CD14-positive monocyte (primary cell): ENCODE data around the gene PIEZO2. TPM values are rescaled to one million over a fixed set of nuclear protein-coding genes. Genes with fewer than 3 reads are reported as not detected.

Source experiments
- DNase-seq, 3 donors: peaks; one replicate each; pipeline ENCODE4 v3.0.0-alpha.2; 2011 to 2022
- H2AFZ ChIP-seq: 2 replicates; pipeline ENCODE4 v1.6.0; 2012; ENCODE audit warnings: mild to moderate bottlenecking, low read depth, low read length, inconsistent platforms; ENCODE audit not compliant: insufficient read depth, poor library complexity, severe bottlenecking
- H3K27ac ChIP-seq, 2 donors: 1 replicate in 1 of 2; 2 replicates in 1 of 2; pipeline ENCODE4 v1.5.1; 2012 to 2013; ENCODE audit warnings: low read length in 2 of 2, control low read depth in 1 of 2, inconsistent platforms in 1 of 2, low read depth in 1 of 2, mild to moderate bottlenecking in 1 of 2
- H3K27me3 ChIP-seq, 2 donors: one replicate each; pipeline versions ENCODE4 v1.6.0 to v1.6.1; 2011 to 2013; ENCODE audit warnings: low read length in 2 of 2; ENCODE audit not compliant: control insufficient read depth in 2 of 2, insufficient read depth in 2 of 2
- H3K36me3 ChIP-seq, 2 donors: replicated peaks in 1 of 2; 1 replicate in 1 of 2; 2 replicates in 1 of 2; pipeline versions ENCODE4 v1.5.1 to v1.6.1; 2012 to 2013; ENCODE audit warnings: low read length in 2 of 2, control low read depth in 1 of 2, inconsistent platforms in 1 of 2, mild to moderate bottlenecking in 1 of 2; ENCODE audit not compliant: insufficient read depth in 2 of 2, control insufficient read depth in 1 of 2
- H3K4me1 ChIP-seq, 2 donors: 1 replicate in 1 of 2; 2 replicates in 1 of 2; pipeline versions ENCODE4 v1.5.1 to v1.6.1; 2012 to 2013; ENCODE audit warnings: low read length in 2 of 2, control low read depth in 1 of 2, inconsistent platforms in 1 of 2, mild to moderate bottlenecking in 1 of 2, moderate library complexity in 1 of 2; ENCODE audit not compliant: insufficient read depth in 2 of 2, control insufficient read depth in 1 of 2
- H3K4me2 ChIP-seq: replicated peaks from 2 replicates; pipeline ENCODE3; 2012; ENCODE audit warnings: low read length, moderate library complexity, mild to moderate bottlenecking; ENCODE audit not compliant: poor library complexity, severe bottlenecking; ENCODE audit errors: extremely low read depth
- H3K4me3 ChIP-seq, 3 experiments: fragments of 200-600 bp in 1 of 3; sonication (generic) in 1 of 3; replicated peaks in 1 of 3; 1 replicate in 2 of 3; 2 replicates in 1 of 3; pipeline ENCODE4 v1.5.1; 2011 to 2013; ENCODE audit warnings: low read length in 3 of 3, mild to moderate bottlenecking in 3 of 3, control low read depth in 2 of 3, low read depth in 2 of 3, inconsistent platforms in 1 of 3, moderate library complexity in 1 of 3
- H3K79me2 ChIP-seq: 2 replicates; pipeline ENCODE4 v1.6.0; 2012; ENCODE audit warnings: mild to moderate bottlenecking, control low read depth, inconsistent platforms, low read length, moderate library complexity; ENCODE audit not compliant: insufficient read depth
- H3K9ac ChIP-seq: 2 replicates; pipeline ENCODE4 v1.6.0; 2017; ENCODE audit warnings: low read length, mild to moderate bottlenecking; ENCODE audit not compliant: insufficient read depth, poor library complexity, severe bottlenecking
- H3K9me3 ChIP-seq, 2 donors: replicated peaks in 1 of 2; 1 replicate in 1 of 2; 2 replicates in 1 of 2; pipeline versions ENCODE4 v1.5.1 to v1.6.1; 2012 to 2013; ENCODE audit warnings: low read length in 2 of 2, control low read depth in 1 of 2; ENCODE audit not compliant: control insufficient read depth in 1 of 2, insufficient read depth in 1 of 2
- H4K20me1 ChIP-seq: 2 replicates; pipeline ENCODE4 v1.6.0; 2012; ENCODE audit warnings: mild to moderate bottlenecking, low read length, control low read depth, moderate library complexity; ENCODE audit not compliant: insufficient read depth
- H3K27ac Mint-ChIP-seq, 7 donors: one replicate each; pipeline ENCODE4 v1.8.0; 2020; ENCODE audit warnings: mild to moderate bottlenecking in 7 of 7, mixed read lengths in 7 of 7, moderate library complexity in 6 of 7, inconsistent platforms in 2 of 7
- H3K27me3 Mint-ChIP-seq, 3 donors: one replicate each; pipeline ENCODE4 v1.8.0; 2021 to 2022; ENCODE audit warnings: low read depth in 3 of 3, mild to moderate bottlenecking in 3 of 3, mixed read lengths in 3 of 3, moderate library complexity in 3 of 3, inconsistent platforms in 1 of 3
- H3K36me3 Mint-ChIP-seq, 2 donors: one replicate each; pipeline ENCODE4 v1.8.0; 2020; ENCODE audit warnings: mixed read lengths in 2 of 2, inconsistent platforms in 1 of 2, mild to moderate bottlenecking in 1 of 2
- H3K4me1 Mint-ChIP-seq: one replicate; pipeline ENCODE4 v1.8.0; 2020; ENCODE audit warnings: mild to moderate bottlenecking, mixed read lengths
- H3K4me3 Mint-ChIP-seq, 2 donors: one replicate each; pipeline ENCODE4 v1.8.0; 2020; ENCODE audit warnings: mild to moderate bottlenecking in 2 of 2, mixed read lengths in 2 of 2, moderate library complexity in 1 of 2
- H3K9me3 Mint-ChIP-seq, 7 donors: one replicate each; pipeline ENCODE4 v1.8.0; 2020 to 2022; ENCODE audit warnings: mixed read lengths in 7 of 7, mild to moderate bottlenecking in 6 of 7, moderate library complexity in 6 of 7, inconsistent platforms in 2 of 7
- CTCF ChIP-seq: fragments of 200-600 bp; IDR thresholded peaks from one replicate; pipeline ENCODE4 v1.8.0; 2022; ENCODE audit warnings: antibody characterized with exemption, mild to moderate bottlenecking
- WGBS: methylation state at CpG from one replicate; pipeline ENCODE4 v1.1.5; 2013; ENCODE audit warnings: missing lambda C conversion rate; ENCODE audit not compliant: insufficient coverage; 5-methylcytosine and 5-hydroxymethylcytosine counted together
- intact Hi-C, 2 donors: fragments of 100-400 bp; cut with micrococcal nuclease; formaldehyde crosslinking; loops; one replicate each; pipeline versions ENCODE4 v1.15.0 to v1.15.1; 2023
- polyA plus RNA-seq, 3 donors: library from polyadenylated mRNA; depleted of rRNA in 1 of 3; unstranded in 2 of 3; stranded (reverse) in 1 of 3; fragments of 300-500 nt in 2 of 3; fragments of >200 nt in 1 of 3; fragmentation: Illumina TruSeq in 2 of 3; gene quantifications; 1 replicate in 2 of 3; 2 replicates in 1 of 3; pipeline ENCODE4 v1.2.3, GENCODE V29; 2012 to 2021

The PIEZO2 gene
- polyA plus RNA-seq, 3 donors = not detected

GRCh38 chr18:11146947-11147345, 2.4 kb downstream of the PIEZO2 start:
- Mint-ChIP-seq H3K27me3 (peaks cover 40 to 69% (median 51%) of the 10 kb centered on the region in 3 donors), H3K36me3 (peaks cover 2 to 4% of the 10 kb centered on the region in 2 donors), H3K9me3 (peaks cover 0 to 9% (median 5%) of the 10 kb centered on the region in 7 donors), H3K4me3 (peak overlapping the region in 1 of 2 donors; percentile 87), H3K4me1 (peaks cover 18% of the 10 kb centered on the region), H3K27ac (no peak overlapping the region)
- WGBS = 61% methylated on average over 11 of the region's 15 CpGs
- Histone ChIP-seq H3K4me3 (no peak overlapping the region), H3K27ac (no peak overlapping the region), H3K9me3 (peaks cover 0 to 6% of the 10 kb centered on the region in 2 donors), H3K4me2 (no peak overlapping the region), H3K79me2 (no peaks in the 10 kb centered on the region), H3K27me3 (peaks cover 28 to 57% of the 10 kb centered on the region in 2 donors), H2AFZ (no peak overlapping the region), H3K9ac (no peak overlapping the region), H4K20me1 (no peaks in the 10 kb centered on the region), H3K4me1 (peaks cover 3 to 17% of the 10 kb centered on the region in 2 donors), H3K36me3 (no peaks in the 10 kb centered on the region)
- no peak for TF ChIP-seq CTCF
- intact Hi-C loops = no loop called here
- no peak for DNase-seq

- H3K9ac ChIP-seq = no peak overlapping the region
- TF ChIP-seq CTCF = no peak
- no peak overlapping the region for H3K4me3 ChIP-seq
- no peaks in the 10 kb centered on the region for H3K36me3 ChIP-seq
- DNase-seq = no peak
- Mint-ChIP-seq H3K9me3 (peaks cover 0 to 9% (median 5%) of the 10 kb centered on the region in 7 donors), H3K27ac (no peak overlapping the region), H3K4me3 (peak overlapping the region in 1 of 2 donors; percentile 51), H3K36me3 (peaks cover 2 to 4% of the 10 kb centered on the region in 2 donors), H3K27me3 (peaks cover 40 to 64% (median 51%) of the 10 kb centered on the region in 3 donors), H3K4me1 (peaks cover 18% of the 10 kb centered on the region)
- no peaks in the 10 kb centered on the region for H4K20me1 ChIP-seq
- 80% methylated on average over 10 of the region's 18 CpGs for WGBS
- no peak overlapping the region for H3K4me2 ChIP-seq
- no peak overlapping the region for H3K27ac ChIP-seq
- no peak overlapping the region for H2AFZ ChIP-seq
- intact Hi-C loops = no loop called here
- H3K9me3 ChIP-seq = peaks cover 0 to 6% of the 10 kb centered on the region in 2 donors
- peaks cover 26 to 52% of the 10 kb centered on the region in 2 donors for H3K27me3 ChIP-seq
- H3K79me2 ChIP-seq = no peaks in the 10 kb centered on the region
- H3K4me1 ChIP-seq = peaks cover 3 to 17% of the 10 kb centered on the region in 2 donors
These were observed 3.0 kb downstream of the PIEZO2 start for GRCh38 chr18:11146238-11146946.
